Hepatocyte (in vitro differentiated cells): Measurements from ENCODE around the gene PIGP. TPM values are rescaled to one million over a fixed set of nuclear protein-coding genes. Genes with fewer than 3 reads are reported as not detected.
"Not testable (repeated sequence)": the region's sequence is repeated elsewhere in the genome, so short reads cannot be mapped to it uniquely, and the experiment has no call there.

Experiments used
- DNase-seq: peaks from one replicate; pipeline ENCODE4 v3.0.0-alpha.2; 2016; ENCODE audit warnings: low spot score
- H2AFZ ChIP-seq: fragments of 200-600 bp; sonication (generic); 2 replicates; pipeline ENCODE4 v1.6.0; 2016; ENCODE audit warnings: antibody characterized with exemption, mild to moderate bottlenecking
- H3K27ac ChIP-seq: fragments of 200-600 bp; sonication (generic); 2 replicates; pipeline ENCODE4 v1.5.1; 2016; ENCODE audit warnings: mild to moderate bottlenecking
- H3K27me3 ChIP-seq: fragments of 200-600 bp; sonication (generic); 2 replicates; pipeline ENCODE4 v1.6.1; 2016
- H3K36me3 ChIP-seq: fragments of 200-600 bp; sonication (generic); replicated peaks from 2 replicates; pipeline ENCODE4 v1.5.1; 2016; ENCODE audit warnings: low read depth; ENCODE audit not compliant: insufficient read depth
- H3K4me1 ChIP-seq: fragments of 200-600 bp; sonication (generic); 2 replicates; pipeline ENCODE4 v1.5.1; 2016; ENCODE audit warnings: mild to moderate bottlenecking, moderate library complexity; ENCODE audit not compliant: insufficient read depth
- H3K4me2 ChIP-seq: fragments of 200-600 bp; sonication (generic); 2 replicates; pipeline ENCODE4 v1.6.0; 2016
- H3K4me3 ChIP-seq: fragments of 200-600 bp; sonication (generic); 2 replicates; pipeline ENCODE4 v1.5.1; 2016; ENCODE audit warnings: mild to moderate bottlenecking
- H3K79me2 ChIP-seq: fragments of 200-600 bp; sonication (generic); 2 replicates; pipeline ENCODE4 v1.6.0; 2017; ENCODE audit warnings: mild to moderate bottlenecking
- H3K9me2 ChIP-seq: fragments of 200-600 bp; sonication (generic); replicated peaks from 2 replicates; pipeline ENCODE4 v1.6.0; 2017; ENCODE audit warnings: mild to moderate bottlenecking; ENCODE audit not compliant: insufficient read depth
- H3K9me3 ChIP-seq: fragments of 200-600 bp; sonication (generic); 2 replicates; pipeline ENCODE4 v1.5.1; 2016; ENCODE audit warnings: low read depth, mild to moderate bottlenecking
- H4K20me1 ChIP-seq: fragments of 200-600 bp; sonication (generic); 2 replicates; pipeline ENCODE4 v1.6.0; 2016; ENCODE audit warnings: mild to moderate bottlenecking; ENCODE audit not compliant: insufficient read depth, poor library complexity, severe bottlenecking
- EZH2 ChIP-seq: fragments of 200-600 bp; sonication (generic); IDR thresholded peaks from 2 replicates; pipeline ENCODE4 v1.6.1; 2016; ENCODE audit warnings: antibody characterized with exemption, mild to moderate bottlenecking, borderline replicate concordance
- EZH2phosphoT487 ChIP-seq: fragments of 200-600 bp; sonication (generic); IDR thresholded peaks from one replicate; pipeline ENCODE4 v1.6.1; 2018; ENCODE audit warnings: antibody characterized with exemption, mild to moderate bottlenecking, low read depth, moderate library complexity; ENCODE audit not compliant: unreplicated experiment, severe bottlenecking
- WGBS: methylation state at CpG from one replicate; pipeline ENCODE4 v1.1.6; 2016; ENCODE audit warnings: low lambda C conversion rate; ENCODE audit errors: missing lambda C conversion rate; 5-methylcytosine and 5-hydroxymethylcytosine counted together
- polyA plus RNA-seq: library from polyadenylated mRNA; unstranded; fragments of >200 nt; fragmentation: Nextera tagmentation; extraction: Ambion mirVana; gene quantifications from 2 replicates; pipeline ENCODE4 v1.2.1, GENCODE V29; 2016
- total RNA-seq: library from RNA; depleted of rRNA; stranded (reverse); fragments of >200 nt; gene quantifications from 2 replicates; pipeline ENCODE4 v1.2.3, GENCODE V29; 2014
- TF ChIP-seq, protein P1 (sequence below): fragments of 200-600 bp; sonication (generic); IDR thresholded peaks from 2 replicates; pipeline ENCODE4 v1.5.1; 2016; ENCODE audit warnings: antibody characterized with exemption, mild to moderate bottlenecking; ENCODE audit not compliant: poor library complexity

PIGP gene
- total and polyA plus RNA-seq, 2 experiments from 2014 or later: 23.3 to 39.9 TPM

DNA sequence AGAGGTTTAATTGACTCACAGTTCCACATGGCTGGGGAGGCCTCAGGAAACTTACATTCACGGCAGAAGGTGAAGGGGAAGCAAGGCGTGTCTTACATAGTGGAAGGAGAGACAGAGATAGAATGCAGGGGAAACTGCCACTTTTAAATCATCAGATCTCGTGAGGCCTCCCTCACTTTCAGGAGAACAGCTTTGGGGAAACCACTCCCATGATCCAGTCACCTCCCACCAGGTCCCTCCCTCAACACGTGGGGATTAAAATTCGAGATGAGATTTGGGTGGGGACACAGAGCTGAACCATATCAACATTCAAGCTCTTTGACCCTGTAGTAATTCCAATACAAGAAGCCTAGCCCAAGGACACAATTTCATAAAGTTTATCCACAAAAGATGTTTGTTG is 13.7 kb downstream of the PIGP start:
- H2AFZ ChIP-seq: peak overlapping the region; percentile 30
- no peaks in the 10 kb centered on the region for H3K27me3 ChIP-seq
- no peaks in the 10 kb centered on the region for H3K9me3 ChIP-seq
- H3K79me2 ChIP-seq: no peaks in the 10 kb centered on the region
- H3K4me2 ChIP-seq: no peak overlapping the region
- 67% methylated on average over 5 of the region's 5 CpGs for WGBS
- peaks cover 22% of the 10 kb centered on the region for H3K4me1 ChIP-seq
- no peaks in the 10 kb centered on the region for H3K36me3 ChIP-seq
- peak overlapping the region; percentile 84 for H3K27ac ChIP-seq
- H4K20me1 ChIP-seq: no peaks in the 10 kb centered on the region
- TF ChIP-seq, protein P1, sequence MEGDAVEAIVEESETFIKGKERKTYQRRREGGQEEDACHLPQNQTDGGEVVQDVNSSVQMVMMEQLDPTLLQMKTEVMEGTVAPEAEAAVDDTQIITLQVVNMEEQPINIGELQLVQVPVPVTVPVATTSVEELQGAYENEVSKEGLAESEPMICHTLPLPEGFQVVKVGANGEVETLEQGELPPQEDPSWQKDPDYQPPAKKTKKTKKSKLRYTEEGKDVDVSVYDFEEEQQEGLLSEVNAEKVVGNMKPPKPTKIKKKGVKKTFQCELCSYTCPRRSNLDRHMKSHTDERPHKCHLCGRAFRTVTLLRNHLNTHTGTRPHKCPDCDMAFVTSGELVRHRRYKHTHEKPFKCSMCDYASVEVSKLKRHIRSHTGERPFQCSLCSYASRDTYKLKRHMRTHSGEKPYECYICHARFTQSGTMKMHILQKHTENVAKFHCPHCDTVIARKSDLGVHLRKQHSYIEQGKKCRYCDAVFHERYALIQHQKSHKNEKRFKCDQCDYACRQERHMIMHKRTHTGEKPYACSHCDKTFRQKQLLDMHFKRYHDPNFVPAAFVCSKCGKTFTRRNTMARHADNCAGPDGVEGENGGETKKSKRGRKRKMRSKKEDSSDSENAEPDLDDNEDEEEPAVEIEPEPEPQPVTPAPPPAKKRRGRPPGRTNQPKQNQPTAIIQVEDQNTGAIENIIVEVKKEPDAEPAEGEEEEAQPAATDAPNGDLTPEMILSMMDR: no peak
- TF ChIP-seq EZH2phosphoT487 (no peak), EZH2 (no peak)
- DNase-seq: no peak
- H3K9me2 ChIP-seq: no peaks in the 10 kb centered on the region
- H3K4me3 ChIP-seq: no peak overlapping the region

DNA sequence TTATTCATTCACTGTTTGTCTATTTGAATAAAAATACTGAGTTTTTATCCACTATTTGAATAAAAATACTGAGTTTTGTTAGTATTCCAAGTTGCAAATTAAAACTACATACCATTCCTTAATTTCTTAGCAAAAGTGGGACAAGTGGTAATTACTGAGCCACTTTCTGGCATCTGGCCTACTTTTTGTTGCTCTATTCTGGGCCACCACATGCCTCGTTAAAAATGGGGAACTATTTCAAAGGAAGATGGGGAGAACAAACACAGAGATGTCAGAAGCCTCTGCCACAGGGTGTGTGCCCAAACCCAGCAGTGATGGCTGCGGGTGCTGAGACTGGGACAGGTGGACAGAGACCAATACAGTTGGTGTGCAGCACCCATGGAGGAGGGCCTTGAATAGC is 14.6 kb downstream of the PIGP start:
- no peaks in the 10 kb centered on the region for H3K79me2 ChIP-seq
- H3K36me3 ChIP-seq: no peaks in the 10 kb centered on the region
- no peaks in the 10 kb centered on the region for H3K27me3 ChIP-seq
- H4K20me1 ChIP-seq: no peaks in the 10 kb centered on the region
- no peaks in the 10 kb centered on the region for H3K9me3 ChIP-seq
- H2AFZ ChIP-seq: no peak overlapping the region
- no peak overlapping the region for H3K4me2 ChIP-seq
- TF ChIP-seq, protein P1: no peak
- no peak for TF ChIP-seq EZH2
- TF ChIP-seq EZH2phosphoT487: no peak
- H3K9me2 ChIP-seq: no peaks in the 10 kb centered on the region
- no peak overlapping the region for H3K4me3 ChIP-seq
- H3K27ac ChIP-seq: no peak overlapping the region
- 84% methylated on average over 2 of the region's 2 CpGs for WGBS
- peaks cover 22% of the 10 kb centered on the region for H3K4me1 ChIP-seq
- no peak for DNase-seq

DNA sequence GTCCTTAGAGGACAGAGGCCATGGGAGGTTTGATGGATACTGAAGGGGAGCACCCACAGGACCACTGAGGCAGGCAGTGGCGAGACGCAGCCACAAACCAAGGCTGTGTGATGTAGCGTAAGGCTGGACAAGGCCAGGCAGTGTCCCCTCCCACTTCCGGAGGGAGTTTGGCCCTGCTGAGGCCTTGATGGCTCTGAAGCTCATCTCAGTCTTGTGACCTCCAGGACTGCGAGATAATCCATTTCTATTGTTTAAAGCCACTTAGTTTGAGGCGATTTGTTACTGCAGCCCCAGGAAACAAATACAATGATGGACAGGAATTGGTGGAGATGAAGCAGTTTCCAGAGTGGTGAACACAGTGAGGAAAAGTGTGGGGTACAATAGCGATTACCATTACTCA is 15.3 kb downstream of the PIGP start:
- Histone ChIP-seq H4K20me1 (no peaks in the 10 kb centered on the region), H3K4me1 (peaks cover 22% of the 10 kb centered on the region), H3K27me3 (no peaks in the 10 kb centered on the region), H3K9me3 (no peaks in the 10 kb centered on the region), H3K79me2 (no peaks in the 10 kb centered on the region), H3K36me3 (no peaks in the 10 kb centered on the region), H3K4me3 (no peak overlapping the region), H3K27ac (no peak overlapping the region), H3K4me2 (no peak overlapping the region), H2AFZ (no peak overlapping the region), H3K9me2 (no peaks in the 10 kb centered on the region)
- no peak for TF ChIP-seq EZH2phosphoT487
- TF ChIP-seq, protein P1: no peak
- TF ChIP-seq EZH2: no peak
- WGBS: 87% methylated on average over 7 of the region's 7 CpGs
- DNase-seq: no peak

DNA sequence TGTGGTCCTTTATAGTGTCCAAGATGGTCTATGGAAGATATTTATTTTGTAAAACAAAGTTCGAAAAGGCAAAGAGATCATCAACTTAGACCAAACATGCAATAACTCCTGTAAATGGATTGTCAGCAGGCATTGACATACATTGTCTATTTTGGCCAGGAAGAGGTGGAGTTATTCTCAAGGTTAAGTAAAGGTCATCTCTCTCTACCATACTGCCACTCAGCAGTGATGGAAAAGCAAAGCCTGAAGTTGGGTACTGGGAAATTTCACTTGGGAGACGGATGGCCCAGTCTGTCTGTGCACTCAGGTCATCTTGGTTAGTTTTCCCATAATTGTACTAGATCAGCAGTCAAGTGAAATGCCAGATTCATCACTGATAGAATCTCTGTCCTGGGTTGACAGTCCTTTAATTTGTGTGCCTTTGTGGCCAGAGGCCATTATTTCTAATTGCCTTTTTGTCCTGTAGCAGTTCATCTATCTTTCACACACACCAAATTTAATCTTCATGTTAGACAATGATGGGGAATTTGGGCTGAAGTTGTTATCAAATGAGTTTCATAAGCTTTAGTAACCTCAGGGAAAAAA is 17.5 kb downstream of the PIGP start:
- WGBS: 70% methylated on average over 2 of the region's 2 CpGs
- no peak overlapping the region for H3K4me3 ChIP-seq
- no peaks in the 10 kb centered on the region for H3K79me2 ChIP-seq
- peaks cover 12% of the 10 kb centered on the region for H3K4me1 ChIP-seq
- H3K9me2 ChIP-seq: no peaks in the 10 kb centered on the region
- H3K36me3 ChIP-seq: no peaks in the 10 kb centered on the region
- no peaks in the 10 kb centered on the region for H3K27me3 ChIP-seq
- no peak overlapping the region for H2AFZ ChIP-seq
- H3K9me3 ChIP-seq: no peaks in the 10 kb centered on the region
- no peaks in the 10 kb centered on the region for H4K20me1 ChIP-seq
- DNase-seq: no peak
- TF ChIP-seq EZH2phosphoT487 (no peak), EZH2 (no peak)
- TF ChIP-seq, protein P1: no peak
- H3K4me2 ChIP-seq: no peak overlapping the region
- H3K27ac ChIP-seq: no peak overlapping the region

DNA sequence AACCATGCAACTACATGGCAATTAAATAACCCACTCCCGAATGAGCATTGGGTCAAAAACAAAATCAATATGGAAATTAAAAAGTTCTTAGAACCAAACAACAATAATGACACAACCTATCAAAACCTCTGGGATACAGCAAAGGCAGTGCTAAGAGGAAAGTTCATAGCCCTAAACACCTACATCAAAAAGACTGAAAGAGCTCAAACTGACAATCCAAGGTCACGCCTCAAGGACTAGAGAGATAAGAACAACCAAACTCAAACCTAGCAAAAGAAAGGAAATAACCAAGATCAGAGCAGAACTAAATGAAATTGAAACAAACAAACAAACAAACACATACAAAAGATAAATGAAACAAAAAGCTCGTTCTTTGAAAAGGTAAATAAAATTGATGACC is 23.1 kb downstream of the PIGP start:
- H3K4me1 ChIP-seq, H3K27ac ChIP-seq, H3K79me2 ChIP-seq, H2AFZ ChIP-seq, H4K20me1 ChIP-seq, DNase-seq, H3K9me3 ChIP-seq, H3K9me2 ChIP-seq, H3K4me3 ChIP-seq, H3K36me3 ChIP-seq, H3K27me3 ChIP-seq, H3K4me2 ChIP-seq: not testable (repeated sequence)
- WGBS: 88% methylated on average over 3 of the region's 3 CpGs
